K562 (cell line): ENCODE results near the gene NEUROD2. TPM values are rescaled to one million over a fixed set of nuclear protein-coding genes. Genes with fewer than 3 reads are reported as not detected.

Source experiments
- ATAC-seq: fragments of 200-7000 bp; cut with Tn5 transposase; 3 replicates; pipeline ENCODE4 v1.9.1; 2020; ENCODE audit warnings: moderate library complexity
- BruUV-seq: library from RNA; stranded (reverse); fragments of 400-500 nt; replicated peaks from 2 replicates; lab custom pipeline; 2021; lab: Mats Ljungman, UMichigan
- CTCF ChIA-PET: fragments of 300-600 bp; formaldehyde crosslinking; extraction: SDS; loops from one replicate; lab custom pipeline; 2021; ENCODE audit warnings: low intra/inter-chr PET ratio; lab: Yijun Ruan, JAX
- POLR2A ChIA-PET: fragments of 300-600, 350-650 bp; sonication (Branson Sonifier 250); formaldehyde crosslinking; extraction: SDS; loops from one replicate; lab custom pipeline; 2021; ENCODE audit warnings: antibody characterized with exemption, inconsistent platforms; lab: Yijun Ruan, JAX
- DNase-seq, 4 experiments: peaks; one replicate each; pipeline versions ENCODE4 v3.0.0 to v3.0.0-alpha.2; 2011 to 2018; ENCODE audit warnings: low spot score in 3 of 4, mixed read lengths in 3 of 4; ENCODE audit errors: extremely low read depth in 1 of 4
- FAIRE-seq: peaks from 2 replicates; lab custom pipeline; 2011; peaks lifted over from hg19 to GRCh38; lab: Jason Lieb, UNC
- H2AFZ ChIP-seq: 2 replicates; pipeline ENCODE4 v1.6.0; 2011; ENCODE audit warnings: low read depth, low read length, control low read depth, inconsistent platforms
- H3K27ac ChIP-seq: fragments of 200-600 bp; 3 replicates; pipeline ENCODE4 v1.8.0; 2011; ENCODE audit warnings: low read depth, mild to moderate bottlenecking, control low read depth, inconsistent platforms, low read length, moderate library complexity, mixed read lengths; ENCODE audit errors: extremely low read depth
- H3K27me3 ChIP-seq, 2 experiments: fragments of 300-600 bp in 1 of 2; 2 replicates in 1 of 2; 3 replicates in 1 of 2; pipeline versions ENCODE4 v1.6.0 to v1.8.0; 2011; ENCODE audit warnings: inconsistent platforms in 2 of 2, low read length in 2 of 2, mild to moderate bottlenecking in 1 of 2, mixed read lengths in 1 of 2, moderate library complexity in 1 of 2; ENCODE audit not compliant: control insufficient read depth in 2 of 2, insufficient read depth in 2 of 2
- H3K36me3 ChIP-seq: fragments of 300-600 bp; 3 replicates; pipeline ENCODE4 v1.8.0; 2011; ENCODE audit warnings: mild to moderate bottlenecking, low read length, inconsistent platforms; ENCODE audit not compliant: control insufficient read depth, insufficient read depth
- H3K4me1 ChIP-seq, 2 experiments: fragments of 200-600 bp in 1 of 2; replicated peaks in 1 of 2; 2 replicates in 1 of 2; 3 replicates in 1 of 2; pipeline versions ENCODE4 v1.5.1 to v1.8.0; 2011; ENCODE audit warnings: inconsistent platforms in 2 of 2, low read length in 2 of 2, mild to moderate bottlenecking in 1 of 2, mixed read lengths in 1 of 2, moderate library complexity in 1 of 2; ENCODE audit not compliant: control insufficient read depth in 2 of 2, insufficient read depth in 2 of 2
- H3K4me2 ChIP-seq: 2 replicates; pipeline ENCODE4 v1.6.1; 2011; ENCODE audit warnings: low read length, control low read depth, inconsistent platforms, mixed read lengths; ENCODE audit not compliant: insufficient read depth
- H3K4me3 ChIP-seq: fragments of 200-600 bp; sonication (generic), shearing (Covaris generic); 2 replicates; pipeline ENCODE4 v1.5.1; 2016; ENCODE audit warnings: control low read depth, inconsistent platforms
- H3K79me2 ChIP-seq: fragments of 200-600 bp; 3 replicates; pipeline ENCODE4 v1.8.0; 2011; ENCODE audit warnings: low read length, inconsistent platforms; ENCODE audit not compliant: control insufficient read depth, insufficient read depth
- H3K9ac ChIP-seq, 2 experiments: 2 replicates each; pipeline versions ENCODE4 v1.6.0 to v1.6.1; 2011; ENCODE audit warnings: low read depth in 2 of 2, low read length in 2 of 2, control low read depth in 1 of 2, inconsistent platforms in 1 of 2, mild to moderate bottlenecking in 1 of 2, mixed read lengths in 1 of 2; ENCODE audit not compliant: insufficient read depth in 1 of 2
- H3K9me1 ChIP-seq: one replicate; pipeline ENCODE4 v1.6.0; 2011; ENCODE audit warnings: inconsistent platforms, mild to moderate bottlenecking, low read length, moderate library complexity; ENCODE audit not compliant: control insufficient read depth, insufficient read depth
- H3K9me3 ChIP-seq: replicated peaks from 2 replicates; pipeline ENCODE4 v1.5.1; 2011; ENCODE audit warnings: low read depth, low read length, inconsistent platforms; ENCODE audit not compliant: control insufficient read depth, insufficient read depth
- H4K20me1 ChIP-seq: replicated peaks from 2 replicates; pipeline ENCODE4 v1.6.1; 2011; ENCODE audit warnings: low read length, inconsistent platforms, mixed read lengths; ENCODE audit not compliant: control insufficient read depth, insufficient read depth
- ZNF232 ChIP-seq: sonication (generic); formaldehyde crosslinking; IDR thresholded peaks from 2 replicates; pipeline ENCODE4 v1.8.0; 2022; ENCODE audit warnings: mild to moderate bottlenecking, missing genetic modification reagents
- ZNF263 ChIP-seq: sonication (generic); formaldehyde crosslinking; IDR thresholded peaks from 2 replicates; pipeline ENCODE4 v1.8.0; 2022; ENCODE audit warnings: mild to moderate bottlenecking, missing genetic modification reagents, borderline replicate concordance
- WGBS: fragments of 100-300 bp; shearing (Covaris generic); methylation state at CpG from one replicate; pipeline ENCODE4 v1.1.6; 2016; ENCODE audit warnings: low coverage, mixed read lengths; ENCODE audit not compliant: insufficient coverage; ENCODE audit errors: missing lambda C conversion rate; 5-methylcytosine and 5-hydroxymethylcytosine counted together
- in situ Hi-C: fragments of 300-500 bp; cut with MboI; formaldehyde crosslinking; loops from 4 replicates; pipeline ENCODE4 v1.15.0; 2018; ENCODE audit warnings: inconsistent platforms, mixed read lengths
- intact Hi-C: fragments of 100-400 bp; cut with micrococcal nuclease; formaldehyde crosslinking; loops from 2 replicates; pipeline ENCODE4 v1.14.2; 2022
- polyA plus RNA-seq, 8 experiments: library from polyadenylated mRNA; depleted of rRNA in 4 of 8; stranded (reverse) in 5 of 8; unstranded in 3 of 8; fragments of >200 nt; fragmentation: Nextera tagmentation in 2 of 8; fragmentation: Illumina TruSeq in 1 of 8; extraction: Ambion mirVana in 2 of 8; extraction: Trizol in 1 of 8; gene quantifications; 2 replicates each; pipeline versions ENCODE4 v1.2.1 to v1.2.3, GENCODE V29; 2011 to 2014; ENCODE audit warnings: inconsistent platforms in 1 of 8, missing spikeins in 1 of 8
- total RNA-seq, 7 experiments: library from RNA; depleted of rRNA in 6 of 7; stranded (reverse); fragments of >200 nt in 6 of 7; fragmentation: Illumina TruSeq in 2 of 7; extraction: Trizol in 2 of 7; gene quantifications; 2 replicates each; pipeline versions ENCODE4 v1.2.1 to v1.2.3, GENCODE V29; 2011 to 2021; ENCODE audit warnings: low replicate concordance in 1 of 7

The NEUROD2 gene
- total and polyA plus RNA-seq, 9 of the 15 experiments (the other 6 are each of a cell fraction or from before 2014, with no cell fraction given): not detected

DNA sequence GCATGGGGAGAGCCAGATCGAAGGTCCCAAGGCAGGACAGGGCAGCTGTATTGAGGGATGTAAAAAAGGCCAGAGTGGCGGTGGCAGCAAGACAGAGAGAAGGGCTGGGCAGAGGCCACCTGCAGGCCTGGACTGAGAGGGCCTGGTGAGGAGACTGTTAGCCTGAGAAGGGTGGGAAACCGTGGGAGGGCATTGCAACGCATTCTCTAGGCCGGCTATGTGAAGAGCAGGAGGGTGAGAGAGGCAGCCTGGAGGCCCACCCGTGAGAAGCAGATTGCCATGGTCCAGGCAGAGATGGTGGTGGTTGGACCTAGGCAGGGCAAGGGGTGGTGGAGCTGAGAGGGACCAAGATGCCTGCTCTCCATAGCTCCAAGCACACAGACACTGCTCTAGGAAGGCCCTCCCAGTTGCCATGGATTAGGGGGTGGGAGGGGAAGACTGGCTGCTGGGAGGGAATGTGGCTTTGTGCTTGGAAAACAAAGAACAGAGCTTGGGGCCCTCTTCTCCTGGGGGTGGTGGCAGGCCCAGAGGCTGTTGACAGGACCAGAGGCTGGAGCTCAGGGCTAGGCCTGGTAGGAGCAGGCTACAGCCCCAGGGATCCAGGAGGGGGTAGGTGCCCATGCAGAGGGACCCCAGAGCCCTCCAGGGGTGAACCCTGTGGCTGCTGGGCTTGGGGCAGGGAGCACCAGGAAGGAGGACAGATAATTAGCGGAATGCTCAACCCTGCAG, 45.0 kb upstream of the NEUROD2 start:
- Histone ChIP-seq H2AFZ (no peak overlapping the region), H3K79me2 (peaks cover 52% of the 10 kb centered on the region), H3K36me3 (peaks cover 39% of the 10 kb centered on the region), H3K4me3 (no peak overlapping the region), H3K4me1 (peaks cover 53 to 62% of the 10 kb centered on the region in 2 experiments), H3K9ac (peak overlapping the region in 1 of 2 experiments; percentile 89; a peak in 2 of 4 replicates), H4K20me1 (no peaks in the 10 kb centered on the region), H3K27me3 (no peaks in the 10 kb centered on the region), H3K9me3 (no peaks in the 10 kb centered on the region), H3K27ac (peak overlapping the region; percentile 34; the same call in 2 of the 3 replicates), H3K4me2 (peak overlapping the region; percentile 12; the same call in 1 of the 2 replicates), H3K9me1 (no peaks in the 10 kb centered on the region)
- 40% methylated on average over 7 of the region's 7 CpGs for WGBS
- no TSS peak for BruUV-seq
- intact Hi-C loops (no loop called here), in situ Hi-C loops (no loop called here)
- FAIRE-seq: no peak
- CTCF ChIA-PET: interaction anchor here (0.7 to 3.3 kb wide), 2 partner anchors 30 to 78 kb away, joined by 4 to 38 read pairs; no protein-coding TSS in a partner anchor
- no peak; the same call in 2 of the 3 replicates for ATAC-seq
- POLR2A ChIA-PET: interaction anchor here (0.7 to 1.2 kb wide), 4 partner anchors 9 to 97 kb away, joined by 3 to 6 read pairs (median 4); no protein-coding TSS in a partner anchor
- TF ChIP-seq ZNF232 (CRISPR knock-in tag) (no peak), ZNF263 (CRISPR knock-in tag) (peak; percentile 40; the same call in 1 of the 2 replicates)
- DNase-seq: no peak
